Medulla oblongata (tissue), 1 donor: Measurements from ENCODE around the gene TMEM135.
A peak's percentile ranks its signal among the peaks of the same experiment; 100 is the strongest.
"Not testable (repeated sequence)": the region's sequence is repeated elsewhere in the genome, so short reads cannot be mapped to it uniquely, and the experiment has no call there.

Experiments used
- DNase-seq: peaks from one replicate; pipeline ENCODE4 v3.0.0-alpha.2; 2015; ENCODE audit errors: extremely low spot score

TMEM135 gene

GRCh38 chr11:87076874-87077429, 39.2 kb downstream of the TMEM135 start:
- no peak for DNase-seq

- no peak for DNase-seq
These were observed 43.6 kb downstream of the TMEM135 start for GRCh38 chr11:87081358-87081757.

GRCh38 chr11:87082590-87082989, 44.9 kb downstream of the TMEM135 start:
- DNase-seq: no peak

DNA sequence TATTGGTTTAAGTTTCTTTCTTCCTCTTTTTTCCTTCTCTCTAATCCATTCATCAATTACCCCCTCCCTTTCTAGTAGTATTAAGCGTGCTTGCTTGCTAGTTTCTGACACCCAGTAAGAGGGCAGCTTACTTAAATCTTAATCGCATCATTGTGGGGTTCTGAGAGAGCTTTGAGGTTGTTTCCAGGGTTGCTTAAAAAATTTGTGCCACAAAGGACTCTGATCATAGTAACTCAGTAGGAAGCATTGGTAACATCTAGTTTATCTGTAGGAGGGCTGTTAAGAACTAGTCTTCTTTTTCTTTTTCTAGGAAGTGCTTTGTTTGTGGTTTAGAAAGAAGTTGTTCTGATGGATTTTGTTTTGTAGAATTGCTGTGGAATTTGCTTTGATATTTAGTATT, 45.3 kb downstream of the TMEM135 start:
- DNase-seq: no peak

DNA sequence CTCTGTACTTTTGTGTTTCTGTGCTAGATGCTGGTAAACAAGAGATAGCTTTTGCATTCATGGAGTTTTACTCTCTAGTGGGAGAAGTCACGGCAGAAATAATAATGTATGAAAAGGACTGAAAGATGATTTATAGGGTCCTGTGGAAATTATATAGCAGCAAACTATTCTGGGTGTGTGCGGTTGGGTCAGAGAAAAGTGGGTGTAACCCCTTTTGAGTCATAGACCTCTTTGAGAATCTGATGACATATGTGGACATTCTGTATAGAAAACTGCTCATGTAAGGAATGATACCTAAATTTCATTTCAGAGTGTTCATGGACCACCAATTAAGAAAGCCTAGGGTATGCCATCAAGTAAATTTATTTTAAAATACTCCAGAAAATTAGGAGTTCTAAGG, 54.4 kb downstream of the TMEM135 start:
- DNase-seq: no peak

GRCh38 chr11:87092567-87092966, 54.8 kb downstream of the TMEM135 start:
- DNase-seq: no peak

DNA sequence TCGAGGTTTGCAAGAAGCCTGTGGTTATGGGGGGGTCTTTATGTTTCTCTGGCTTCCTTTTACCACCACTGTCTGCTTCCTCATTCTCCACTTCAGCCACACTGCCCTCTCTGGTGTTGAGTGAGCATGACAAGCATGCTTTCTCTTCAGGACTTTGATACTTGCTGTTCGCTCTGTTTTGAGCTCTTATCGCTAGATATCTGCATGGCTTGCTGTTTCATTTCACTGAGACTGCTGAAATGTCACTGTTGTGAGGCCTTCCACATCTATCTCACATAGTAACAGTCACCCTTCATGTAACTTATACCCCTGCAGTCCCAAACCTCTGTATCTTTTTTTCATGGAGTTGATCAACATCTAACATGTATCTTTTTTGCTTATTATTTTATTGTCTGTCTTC, 59.8 kb downstream of the TMEM135 start:
- DNase-seq: peak; percentile 34

DNA sequence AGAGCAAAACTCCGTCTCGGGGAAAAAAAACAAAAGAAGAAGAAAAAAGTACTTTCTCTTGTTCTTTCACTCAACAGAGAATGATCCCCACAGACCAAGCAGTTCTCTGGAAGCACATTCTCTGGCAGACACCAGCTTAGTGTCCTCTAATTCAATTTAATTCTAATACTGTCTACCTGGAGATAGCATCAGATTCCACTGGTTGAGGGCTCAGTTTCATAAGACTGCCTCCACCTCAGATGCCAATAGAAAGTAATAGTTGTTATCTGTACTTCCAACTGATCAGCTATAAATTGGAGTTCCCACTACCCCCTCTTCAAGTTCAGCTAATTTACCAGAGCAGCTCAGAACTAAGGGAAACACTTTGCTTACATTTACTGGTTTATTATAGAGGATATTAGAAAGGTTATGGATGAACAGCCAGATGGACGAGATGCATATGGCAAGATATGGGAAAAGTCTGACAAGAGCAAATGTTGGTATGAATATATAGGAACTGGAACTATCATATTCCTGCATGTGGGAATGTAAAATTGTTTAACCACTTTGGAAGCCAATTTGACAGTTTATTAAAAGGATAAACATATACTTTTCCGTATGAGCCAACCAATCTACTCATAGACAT, 64.3 kb downstream of the TMEM135 start:
- no peak for DNase-seq

GRCh38 chr11:87105826-87106225, 68.1 kb downstream of the TMEM135 start:
- DNase-seq: not testable (repeated sequence)

- not testable (repeated sequence) for DNase-seq
These were observed 69.6 kb downstream of the TMEM135 start for GRCh38 chr11:87107379-87107778.

GRCh38 chr11:87110443-87111131, 72.9 kb downstream of the TMEM135 start:
- no peak for DNase-seq

- no peak for DNase-seq
These were observed 76.4 kb downstream of the TMEM135 start for GRCh38 chr11:87114093-87114492.

DNA sequence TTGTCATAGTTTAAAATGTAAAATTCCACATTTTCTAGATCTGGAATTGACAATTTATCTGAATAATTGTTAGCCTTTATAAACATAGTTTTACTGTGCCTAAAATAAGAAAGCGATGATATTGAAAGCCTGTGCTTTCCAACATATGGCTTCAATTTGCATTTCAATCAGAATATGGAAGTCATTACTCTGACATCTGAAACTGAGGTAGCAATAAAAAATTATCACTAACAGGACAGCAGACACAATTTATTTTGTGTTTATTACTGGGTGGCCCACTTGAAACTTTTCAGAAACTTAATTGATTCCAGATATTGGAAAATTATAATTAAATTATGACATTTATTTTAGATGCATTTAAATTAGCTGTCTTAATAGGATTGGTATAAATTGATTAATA, 78.5 kb downstream of the TMEM135 start:
- no peak for DNase-seq

DNA sequence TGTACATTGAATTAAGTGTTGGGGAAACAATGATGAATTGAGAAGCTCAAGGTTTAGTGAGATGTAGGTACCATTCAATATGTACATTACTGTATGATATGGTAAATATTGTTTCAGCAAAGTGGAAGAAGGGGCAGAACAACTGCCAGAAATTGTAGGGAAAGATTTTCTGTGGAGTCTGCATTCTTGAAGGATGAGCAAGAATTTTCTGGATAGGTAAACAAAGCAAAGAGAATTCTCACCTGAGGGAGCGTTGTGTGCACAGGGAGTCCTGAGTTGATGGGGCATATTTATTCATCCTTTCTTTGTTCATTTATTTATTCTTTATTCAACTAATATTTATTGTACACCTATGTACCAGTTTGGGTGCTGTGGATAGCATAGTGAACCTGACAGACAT, 83.2 kb downstream of the TMEM135 start:
- DNase-seq: no peak

- no peak for DNase-seq
These were observed 85.1 kb downstream of the TMEM135 start for GRCh38 chr11:87122852-87123251.

GRCh38 chr11:87125257-87125656, 87.5 kb downstream of the TMEM135 start:
- DNase-seq: no peak

GRCh38 chr11:87127101-87127500, 89.4 kb downstream of the TMEM135 start:
- DNase-seq: no peak

- DNase-seq: no peak
These were observed 90.6 kb downstream of the TMEM135 start for GRCh38 chr11:87128372-87128771.

- no peak for DNase-seq
These were observed 96.9 kb downstream of the TMEM135 start for GRCh38 chr11:87134524-87135106.

GRCh38 chr11:87136236-87136635, 98.5 kb downstream of the TMEM135 start:
- no peak for DNase-seq

- no peak for DNase-seq
These were observed 100.0 kb downstream of the TMEM135 start for GRCh38 chr11:87137711-87138110.

DNA sequence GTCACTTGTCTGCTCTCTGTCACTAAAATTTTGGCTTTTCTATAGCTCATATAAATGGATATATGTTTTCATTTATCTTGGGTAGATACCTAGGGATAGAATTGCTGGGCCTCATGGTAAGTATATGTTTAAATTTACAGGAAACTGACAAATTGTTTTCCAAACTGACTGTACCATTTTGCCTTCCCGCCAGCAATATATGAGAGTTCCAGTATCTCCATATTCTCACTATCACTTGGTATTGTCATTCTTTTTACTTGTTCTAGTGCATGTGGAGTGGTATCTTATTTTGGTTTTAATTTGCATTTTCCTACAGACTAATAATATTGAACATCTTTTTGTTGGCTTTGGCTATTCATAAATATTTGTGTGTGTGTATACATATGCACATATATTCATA, 101.7 kb downstream of the TMEM135 start:
- no peak for DNase-seq

DNA sequence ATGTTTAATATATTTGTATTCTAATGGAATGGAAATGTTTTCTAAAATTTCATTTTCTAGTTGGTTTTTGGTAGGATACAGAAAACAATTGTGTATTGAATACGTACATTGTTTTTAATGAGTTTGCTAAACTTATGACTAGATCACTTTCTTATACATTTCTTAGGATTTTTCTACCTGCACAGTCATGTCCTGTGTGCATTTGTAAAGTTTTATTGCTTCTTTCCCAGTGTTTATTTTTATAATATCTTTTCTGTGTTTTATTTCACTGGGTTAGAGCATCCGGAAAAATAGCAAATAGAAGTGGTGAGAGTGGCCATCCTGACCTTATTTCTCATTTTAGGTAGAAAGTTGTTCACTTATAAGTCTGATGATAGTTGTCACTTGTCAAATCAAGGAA, 103.6 kb downstream of the TMEM135 start:
- DNase-seq: no peak
